Measurements from ENCODE around the gene KIAA1671. TPM values are rescaled to one million over a fixed set of nuclear protein-coding genes. Genes with fewer than 3 reads are reported as not detected.

The KIAA1671 gene
- total and polyA plus RNA-seq, 2 of the 13 experiments (the other 11 are each of a cell fraction or from before 2014, with no cell fraction given): 13.5 to 13.6 TPM

DNA sequence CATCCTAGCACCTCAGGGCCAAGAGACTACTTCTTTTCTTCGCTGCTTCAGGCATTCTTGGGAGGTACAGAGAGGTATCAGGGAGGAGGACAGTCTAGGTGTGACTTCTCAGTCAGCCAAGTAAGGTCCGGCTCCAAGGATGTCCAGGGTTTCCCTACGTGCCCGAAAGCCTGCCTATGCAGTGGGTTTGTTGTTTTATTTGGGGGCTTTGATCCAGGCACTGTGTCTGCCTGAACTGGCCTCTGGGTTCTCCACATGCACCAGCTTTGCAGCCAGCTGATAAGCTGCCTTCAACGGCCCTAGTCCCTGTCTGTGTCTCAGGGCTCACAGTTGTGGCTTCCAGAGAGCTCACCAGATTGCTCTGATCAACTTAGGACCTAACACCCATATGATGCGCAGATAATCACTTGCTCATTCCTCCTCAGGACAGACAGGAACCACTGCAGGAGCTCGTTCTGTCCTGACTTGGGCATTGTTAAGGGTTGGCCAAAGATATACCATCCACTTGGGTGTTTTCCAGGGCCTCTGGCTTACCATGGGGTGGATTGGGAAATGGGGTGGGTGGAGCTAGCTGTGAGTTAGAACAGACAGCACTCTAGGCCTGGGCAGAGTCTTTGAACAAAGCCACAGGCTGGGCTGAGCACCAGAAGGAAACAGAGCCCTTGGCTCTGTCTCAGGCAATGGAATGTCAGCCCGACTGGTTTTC, 201.6 kb downstream of the KIAA1671 start:
- WGBS (ENCODE audit: low lambda C conversion rate): 72% methylated on average over 6 of the region's 8 CpGs
- Histone ChIP-seq H4K20me1 (ENCODE audit: insufficient read depth, low read length) (peaks cover 10% of the 10 kb centered on the region; the same call in 1 of the 2 replicates), H2AFZ (ENCODE audit: low read length) (no peak overlapping the region), H3K36me3 (replicated peaks in 1 of 2; ENCODE audit: control insufficient read depth in 1 of 2, insufficient read depth in 2 of 2, low read length in 2 of 2) (peaks cover 0 to 2% of the 10 kb centered on the region in 2 experiments; a peak in 1 of 5 replicates), H3K9ac (ENCODE audit: insufficient read depth, low read depth, low read length) (no peak overlapping the region), H3K27ac (ENCODE audit: extremely low read length, insufficient read depth, low read length) (peak overlapping the region; percentile 12), H3K79me2 (ENCODE audit: insufficient read depth, low read length) (no peaks in the 10 kb centered on the region), H3K4me1 (ENCODE audit: insufficient read depth, low read length) (peaks cover 12% of the 10 kb centered on the region), H3K9me3 (ENCODE audit: low read length) (no peaks in the 10 kb centered on the region), H3K27me3 (ENCODE audit: control insufficient read depth in 1 of 2, insufficient read depth in 2 of 2, low read length in 2 of 2) (no peaks in the 10 kb centered on the region), H3K4me3 (replicated peaks in 1 of 3; ENCODE audit: insufficient read depth in 1 of 3, low read depth in 2 of 3, low read length in 3 of 3) (no peak overlapping the region), H3K4me2 (ENCODE audit: low read depth, low read length) (no peak overlapping the region)
- ChIA-PET POLR2A (interaction anchor here (1.1 kb wide), 1 partner anchor 16 kb away, joined by 5 read pairs; no protein-coding TSS in a partner anchor), CTCF (ENCODE audit: low intra/inter-chr PET ratio, low total read pairs) (no interaction called here)
- BruUV-seq (replicated peaks): no TSS peak
- DNase-seq (ENCODE audit: low spot score) (peak; percentile 36), FAIRE-seq (peak; percentile 53), ATAC-seq (peak; percentile 92)
- intact Hi-C loops (cut with micrococcal nuclease; ENCODE audit: unreplicated experiment): no loop called here
- TF ChIP-seq CEBPB (IDR thresholded peaks at IDR 0.05; ENCODE audit: borderline replicate concordance, low read depth, low read length) (peak; percentile 61; the same call in 1 of the 2 replicates), TOE1 (CRISPR knock-in tag; IDR thresholded peaks at IDR 0.05) (no peak), CEBPG (CRISPR knock-in tag; IDR thresholded peaks at IDR 0.05) (peak; percentile 28; the same call in 1 of the 2 replicates)
- in situ Hi-C loops (cut with HindIII; ENCODE audit: extremely low pct_ligation_motif_present, low pct_unique_long_range_greater_than_20kb): no loop called here

- no peak overlapping the region for H3K4me3 ChIP-seq (replicated peaks in 1 of 3; ENCODE audit: insufficient read depth in 1 of 3, low read depth in 2 of 3, low read length in 3 of 3)
- no peaks in the 10 kb centered on the region for H3K9me3 ChIP-seq (ENCODE audit: low read length)
- peak; percentile 59 for ATAC-seq
- peaks cover 12% of the 10 kb centered on the region for H3K4me1 ChIP-seq (ENCODE audit: insufficient read depth, low read length)
- POLR2A ChIA-PET: interaction anchor here (1.1 kb wide), 1 partner anchor 15 kb away, joined by 5 read pairs; no protein-coding TSS in a partner anchor
- H3K27ac ChIP-seq (ENCODE audit: extremely low read length, insufficient read depth, low read length): no peak overlapping the region
- FAIRE-seq: no peak
- H3K79me2 ChIP-seq (ENCODE audit: insufficient read depth, low read length): no peaks in the 10 kb centered on the region
- DNase-seq (ENCODE audit: low spot score): no peak
- no peak overlapping the region for H3K9ac ChIP-seq (ENCODE audit: insufficient read depth, low read depth, low read length)
- no peak overlapping the region for H2AFZ ChIP-seq (ENCODE audit: low read length)
- BruUV-seq (replicated peaks): no TSS peak
- 100% methylated on average over 1 of the region's 2 CpGs for WGBS (ENCODE audit: low lambda C conversion rate)
- no peak overlapping the region for H3K4me2 ChIP-seq (ENCODE audit: low read depth, low read length)
- peaks cover 2 to 4% of the 10 kb centered on the region in 2 experiments; a peak in 1 of 5 replicates for H3K36me3 ChIP-seq (replicated peaks in 1 of 2; ENCODE audit: control insufficient read depth in 1 of 2, insufficient read depth in 2 of 2, low read length in 2 of 2)
- peaks cover 10% of the 10 kb centered on the region; the same call in 1 of the 2 replicates for H4K20me1 ChIP-seq (ENCODE audit: insufficient read depth, low read length)
- no peaks in the 10 kb centered on the region for H3K27me3 ChIP-seq (ENCODE audit: control insufficient read depth in 1 of 2, insufficient read depth in 2 of 2, low read length in 2 of 2)
- CTCF ChIA-PET (ENCODE audit: low intra/inter-chr PET ratio, low total read pairs): no interaction called here
- in situ Hi-C loops (cut with HindIII; ENCODE audit: extremely low pct_ligation_motif_present, low pct_unique_long_range_greater_than_20kb) (no loop called here), intact Hi-C loops (cut with micrococcal nuclease; ENCODE audit: unreplicated experiment) (no loop called here)
- TF ChIP-seq ZNF510 (CRISPR knock-in tag; IDR thresholded peaks at IDR 0.05; ENCODE audit: low read depth): no peak
- no peak for TF ChIP-seq CCAR2 (optimal IDR thresholded peaks at IDR 0.05; ENCODE audit: low read depth, low read length)
- no peak for TF ChIP-seq HNRNPH1 (optimal IDR thresholded peaks at IDR 0.05; ENCODE audit: low read depth, low read length)
- TF ChIP-seq ZNF567 (CRISPR knock-in tag; IDR thresholded peaks at IDR 0.05; ENCODE audit: borderline replicate concordance): no peak
- TF ChIP-seq ZNF839 (CRISPR knock-in tag; IDR thresholded peaks at IDR 0.05; ENCODE audit: borderline replicate concordance): no peak
- TF ChIP-seq MED13 (CRISPR knock-in tag; IDR thresholded peaks at IDR 0.05): no peak
- no peak for TF ChIP-seq ATF7 (IDR thresholded peaks at IDR 0.05)
- TF ChIP-seq ATF7 (CRISPR knock-in tag; IDR thresholded peaks at IDR 0.05): no peak
- TF ChIP-seq ZNF768 (CRISPR knock-in tag; IDR thresholded peaks at IDR 0.05): no peak
- no peak for TF ChIP-seq HES4 (CRISPR knock-in tag; IDR thresholded peaks at IDR 0.05; ENCODE audit: borderline replicate concordance)
- no peak for TF ChIP-seq MLXIP (CRISPR knock-in tag; IDR thresholded peaks at IDR 0.05; ENCODE audit: borderline replicate concordance)
- no peak for TF ChIP-seq ZNF704 (CRISPR knock-in tag; IDR thresholded peaks at IDR 0.05; ENCODE audit: borderline replicate concordance)
These were observed 202.1 kb downstream of the KIAA1671 start for GRCh38 chr22:25154667-25154999.
